Sigmoid colon (tissue), 4 donors: ENCODE measurements around the gene COMP.

Source experiments
- POLR2A ChIP-seq, 2 donors: fragments of 450-650 bp; IDR thresholded peaks; one replicate each; pipeline ENCODE4 v1.6.1; 2016; ENCODE audit warnings: antibody characterized with exemption in 2 of 2, mild to moderate bottlenecking in 2 of 2, moderate library complexity in 2 of 2
- POLR2AphosphoS5 ChIP-seq, 4 donors: sonication (generic); formaldehyde crosslinking; IDR thresholded peaks; one replicate each; pipeline ENCODE4 v1.6.1; 2017; ENCODE audit warnings: antibody characterized with exemption in 4 of 4
- TF ChIP-seq, protein P1 (sequence below), 4 experiments: fragments of 450-650 bp in 3 of 4; fragments of 200-600 bp in 1 of 4; IDR thresholded peaks; one replicate each; pipeline ENCODE4 v1.5.1; 2016 to 2019; ENCODE audit warnings: antibody characterized with exemption in 4 of 4, mild to moderate bottlenecking in 3 of 4, moderate library complexity in 2 of 4

DNA sequence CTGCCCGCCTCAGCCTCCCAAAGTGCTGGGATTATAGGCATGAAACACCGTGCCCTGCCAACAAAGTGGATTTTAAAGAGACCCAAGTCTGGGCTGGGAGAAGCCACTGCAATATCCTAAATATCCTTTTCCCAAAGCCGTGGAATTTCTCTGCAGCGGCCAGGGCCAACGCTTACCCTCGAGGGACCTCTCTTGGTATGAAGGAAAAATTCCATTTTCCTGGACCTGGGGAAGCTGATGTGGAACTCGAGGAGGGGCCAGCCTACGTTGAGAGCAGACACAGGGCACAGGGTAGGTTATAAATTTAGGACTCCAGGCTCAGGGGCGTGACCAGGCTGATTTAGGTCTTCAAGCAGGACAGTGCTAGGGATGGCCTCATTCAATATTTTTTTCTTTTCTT, 23.0 kb upstream of the COMP start:
- TF ChIP-seq, protein P1, sequence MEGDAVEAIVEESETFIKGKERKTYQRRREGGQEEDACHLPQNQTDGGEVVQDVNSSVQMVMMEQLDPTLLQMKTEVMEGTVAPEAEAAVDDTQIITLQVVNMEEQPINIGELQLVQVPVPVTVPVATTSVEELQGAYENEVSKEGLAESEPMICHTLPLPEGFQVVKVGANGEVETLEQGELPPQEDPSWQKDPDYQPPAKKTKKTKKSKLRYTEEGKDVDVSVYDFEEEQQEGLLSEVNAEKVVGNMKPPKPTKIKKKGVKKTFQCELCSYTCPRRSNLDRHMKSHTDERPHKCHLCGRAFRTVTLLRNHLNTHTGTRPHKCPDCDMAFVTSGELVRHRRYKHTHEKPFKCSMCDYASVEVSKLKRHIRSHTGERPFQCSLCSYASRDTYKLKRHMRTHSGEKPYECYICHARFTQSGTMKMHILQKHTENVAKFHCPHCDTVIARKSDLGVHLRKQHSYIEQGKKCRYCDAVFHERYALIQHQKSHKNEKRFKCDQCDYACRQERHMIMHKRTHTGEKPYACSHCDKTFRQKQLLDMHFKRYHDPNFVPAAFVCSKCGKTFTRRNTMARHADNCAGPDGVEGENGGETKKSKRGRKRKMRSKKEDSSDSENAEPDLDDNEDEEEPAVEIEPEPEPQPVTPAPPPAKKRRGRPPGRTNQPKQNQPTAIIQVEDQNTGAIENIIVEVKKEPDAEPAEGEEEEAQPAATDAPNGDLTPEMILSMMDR (IDR thresholded peaks at IDR 0.05): no peak
- TF ChIP-seq POLR2A (IDR thresholded peaks at IDR 0.05) (no peak), POLR2AphosphoS5 (IDR thresholded peaks at IDR 0.05) (no peak)
